Activated CD8-positive, alpha-beta memory T cell treated with anti-CD3 and anti-CD28 coated beads for 48 hours (primary cell): Measurements from ENCODE around the gene COTL1.

Experiments used
- DNase-seq, 3 experiments: peaks; one replicate each; pipeline ENCODE4 v3.0.0-alpha.2; 2020; ENCODE audit warnings: low read depth in 2 of 3, low spot score in 2 of 3

Gene COTL1

GRCh38 chr16:84597931-84598351, 19.9 kb downstream of the COTL1 start:
- DNase-seq, result no peak

- DNase-seq, result no peak
Observed at GRCh38 chr16:84597528-84597896, 20.4 kb downstream of the COTL1 start.

DNA sequence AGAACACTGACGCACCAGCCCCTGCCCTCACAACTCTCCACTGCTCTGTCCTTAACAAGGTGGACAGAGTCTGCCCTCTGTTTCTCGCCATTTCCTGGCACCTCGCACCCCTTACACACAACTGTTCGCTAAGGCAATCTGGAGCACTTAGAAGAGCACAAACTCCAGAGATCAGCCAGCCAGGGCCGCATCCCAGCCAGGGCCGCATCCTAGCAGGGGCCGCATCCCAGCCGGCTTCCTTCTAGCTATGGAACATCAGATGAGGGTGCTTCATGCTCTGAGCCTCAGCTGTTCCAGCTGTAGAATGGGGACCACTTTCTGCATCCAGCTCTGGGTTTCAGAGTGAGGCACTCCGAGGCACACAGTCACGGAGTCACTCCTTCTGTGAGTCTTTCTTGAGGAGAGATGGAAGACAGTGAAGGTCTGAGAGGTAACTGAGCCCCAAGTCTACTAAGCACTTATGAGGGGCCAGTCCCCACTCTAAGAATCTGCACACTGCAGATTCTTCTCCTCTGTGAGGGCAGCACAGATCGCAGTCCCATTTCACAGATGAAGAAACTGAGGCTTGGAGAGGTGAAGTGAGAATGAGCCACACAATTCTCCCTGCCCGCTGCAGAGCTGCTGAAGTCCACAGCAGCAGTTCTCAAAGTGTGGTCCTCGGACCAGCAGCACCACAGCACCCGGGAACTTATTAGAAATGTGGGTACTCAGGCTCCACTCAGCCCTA, 20.9 kb downstream of the COTL1 start:
- no peak for DNase-seq

DNA sequence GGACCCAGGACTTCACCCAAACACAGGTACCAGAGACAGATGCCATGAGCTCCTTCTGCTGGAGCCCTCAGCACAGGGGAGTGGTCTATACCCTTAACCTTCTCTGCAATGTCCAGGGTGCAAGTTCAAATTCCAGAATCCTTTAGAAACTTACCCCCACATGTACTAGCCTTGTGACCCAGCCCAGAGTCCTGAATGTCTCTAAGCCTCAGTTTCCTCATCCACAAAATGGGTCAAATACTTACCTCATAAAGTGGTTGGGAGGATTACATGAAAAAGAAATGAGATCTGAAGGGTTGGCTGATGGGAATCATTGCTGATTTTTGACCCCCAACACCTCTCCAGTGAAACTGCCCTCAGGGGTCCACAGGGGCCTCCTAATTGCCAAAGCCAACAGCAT, 21.7 kb downstream of the COTL1 start:
- DNase-seq, result no peak

GRCh38 chr16:84595052-84595481, 22.8 kb downstream of the COTL1 start:
- DNase-seq, result no peak

DNA sequence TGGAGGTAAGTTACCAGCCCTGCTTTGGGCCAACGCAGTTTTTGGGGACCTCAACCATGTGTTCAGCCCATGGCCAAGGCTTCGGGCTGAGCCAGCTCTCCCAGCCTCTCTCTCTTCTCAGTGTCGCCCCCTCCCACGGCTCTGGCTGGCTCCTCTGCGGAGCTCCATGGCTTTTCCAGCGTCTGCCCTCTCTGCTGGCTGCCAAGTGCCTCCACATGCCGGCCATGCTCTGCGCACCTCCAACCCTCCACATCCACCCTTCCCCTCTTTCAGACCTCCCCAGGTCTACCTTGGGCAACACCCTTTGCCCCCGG, 23.2 kb downstream of the COTL1 start:
- no peak for DNase-seq

DNA sequence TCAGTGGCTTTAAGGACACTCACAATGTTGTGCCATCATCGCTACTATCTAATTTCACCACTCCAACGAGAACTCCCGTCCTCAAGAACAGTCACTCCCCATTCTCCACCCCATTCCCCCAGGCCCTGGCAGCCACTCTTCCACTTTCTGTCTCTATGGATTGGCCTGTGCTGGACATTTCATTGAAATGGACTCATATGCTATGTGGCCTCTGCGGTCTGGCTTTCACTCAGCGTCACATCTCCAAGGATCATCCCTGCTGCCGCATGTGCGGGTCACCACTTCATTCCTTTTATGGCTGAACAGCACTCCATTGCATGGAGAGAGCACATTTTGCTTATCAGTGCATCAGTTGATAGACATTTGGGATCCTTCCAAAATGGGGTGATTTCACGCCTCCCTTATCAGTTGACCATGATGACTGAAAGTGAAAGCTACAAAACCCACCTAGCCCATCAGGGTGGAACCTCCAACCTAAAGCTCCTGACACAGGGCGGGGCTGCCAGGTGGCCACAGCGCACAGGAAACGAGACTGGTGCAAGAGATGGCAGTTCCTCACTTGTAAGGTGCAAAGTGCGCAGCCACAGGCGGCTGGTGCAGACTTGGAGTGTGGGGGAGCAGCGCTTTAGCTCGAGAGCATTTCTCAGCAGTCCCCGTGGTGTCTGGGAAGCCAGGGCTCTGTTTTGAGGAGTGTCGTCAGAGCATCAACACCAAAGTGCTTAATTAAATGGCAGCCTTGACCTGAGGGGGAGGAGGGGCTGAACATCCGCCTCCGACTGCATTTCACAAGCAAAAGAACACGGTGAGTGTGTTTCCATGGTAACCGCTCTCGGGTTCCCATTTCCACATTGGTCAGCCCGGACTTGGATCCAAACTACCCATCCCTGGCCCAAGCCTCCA, 23.8 kb downstream of the COTL1 start:
- peak in 1 of 3 experiments; percentile 74 for DNase-seq

DNA sequence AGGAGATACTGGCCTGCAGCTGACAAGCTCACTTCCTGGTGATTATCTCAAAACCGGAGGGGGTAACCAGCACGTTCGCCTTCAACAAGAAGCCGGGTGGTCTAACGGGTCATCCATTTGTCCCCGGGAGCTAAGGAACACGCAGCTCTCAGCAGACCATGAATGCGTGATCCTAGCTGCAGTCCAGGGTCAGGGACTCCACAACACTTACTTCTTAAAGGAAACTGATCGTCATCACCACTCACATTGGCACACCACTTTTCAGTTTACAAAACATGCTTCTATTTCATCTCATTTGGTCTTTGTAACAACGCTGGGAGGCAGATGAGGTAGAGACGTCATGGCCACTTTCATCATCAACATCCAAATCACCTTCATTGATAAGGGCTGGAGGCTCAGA, 25.2 kb downstream of the COTL1 start:
- no peak for DNase-seq

DNA sequence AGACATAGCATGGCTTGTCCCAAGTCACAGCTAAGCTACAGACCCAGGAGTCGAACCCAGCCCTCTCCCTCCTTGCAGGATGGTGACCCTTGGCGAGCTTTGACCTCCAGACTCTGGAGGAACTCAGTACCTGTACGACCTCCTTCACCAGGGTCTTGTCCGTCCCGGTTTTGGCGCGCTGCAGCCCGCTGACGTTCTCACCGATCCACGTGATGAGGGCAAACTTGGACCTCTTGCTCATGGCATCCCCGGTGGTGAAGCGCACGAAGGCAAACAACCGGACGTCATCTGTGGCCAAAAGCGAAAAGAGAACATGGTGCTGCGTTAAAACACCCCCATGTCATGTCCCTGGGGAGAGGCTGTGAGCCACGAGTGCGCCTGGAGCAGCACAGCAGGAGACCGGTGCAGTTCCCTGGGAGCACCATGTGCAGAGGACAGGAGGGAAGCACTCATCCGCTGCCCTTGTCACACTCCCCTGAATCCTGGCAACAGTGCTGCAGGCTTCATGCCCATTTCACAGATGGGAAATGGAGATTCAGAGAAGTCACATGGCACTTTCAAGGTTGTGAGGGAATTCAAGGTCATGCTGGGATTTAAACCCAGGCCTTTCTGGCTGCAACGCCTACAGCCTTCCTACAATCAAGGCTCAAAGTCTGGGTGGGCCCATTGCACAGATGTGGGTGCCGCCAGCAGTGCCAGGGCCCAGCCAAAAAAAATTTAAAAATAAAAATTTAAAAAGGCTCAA, 27.7 kb downstream of the COTL1 start:
- no peak for DNase-seq

- DNase-seq, result no peak
Observed at GRCh38 chr16:84588991-84589390, 28.9 kb downstream of the COTL1 start.

GRCh38 chr16:84585886-84586285, 32.0 kb downstream of the COTL1 start:
- no peak for DNase-seq

DNA sequence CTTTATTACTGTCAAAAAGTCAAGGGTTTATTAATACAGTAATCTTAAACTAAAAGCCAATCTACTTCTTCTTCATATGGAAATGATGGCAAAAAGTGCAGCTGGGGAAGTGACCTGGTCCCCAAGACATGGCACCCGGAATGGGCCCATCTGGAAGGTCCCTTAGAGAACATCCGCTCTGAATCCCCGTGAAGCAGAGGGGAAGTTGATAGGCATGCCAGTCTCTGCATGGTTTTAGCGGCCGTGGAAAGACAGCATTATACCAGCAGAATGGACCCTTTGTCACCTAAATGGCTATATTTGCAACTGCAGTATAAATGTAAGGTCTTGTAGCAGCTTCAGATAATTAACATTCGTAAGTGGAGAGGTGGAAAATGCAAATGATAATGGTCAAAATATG, 32.4 kb downstream of the COTL1 start:
- DNase-seq, result no peak

DNA sequence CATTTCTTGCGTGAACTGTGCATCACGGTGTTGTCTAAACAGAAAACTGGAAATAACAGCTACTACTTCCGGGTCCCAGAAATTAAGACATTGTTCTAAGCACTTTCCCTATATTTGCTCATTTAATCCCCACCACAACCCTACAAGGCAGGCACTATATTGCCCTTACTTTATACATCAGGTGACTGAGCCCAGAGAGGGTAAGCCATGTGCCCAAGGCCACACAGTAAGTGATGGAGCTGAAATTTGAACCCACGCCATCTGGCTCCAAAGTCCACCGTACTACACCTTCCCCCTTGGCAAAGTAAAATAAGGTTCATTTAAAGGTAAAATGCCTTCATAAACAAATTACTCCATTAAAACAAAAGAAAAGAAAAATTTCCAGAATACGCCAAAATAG, 33.2 kb downstream of the COTL1 start:
- no peak for DNase-seq

GRCh38 chr16:84583995-84584394, 33.9 kb downstream of the COTL1 start:
- no peak for DNase-seq

- no peak for DNase-seq
Observed at GRCh38 chr16:84582958-84583516, 34.8 kb downstream of the COTL1 start.

DNA sequence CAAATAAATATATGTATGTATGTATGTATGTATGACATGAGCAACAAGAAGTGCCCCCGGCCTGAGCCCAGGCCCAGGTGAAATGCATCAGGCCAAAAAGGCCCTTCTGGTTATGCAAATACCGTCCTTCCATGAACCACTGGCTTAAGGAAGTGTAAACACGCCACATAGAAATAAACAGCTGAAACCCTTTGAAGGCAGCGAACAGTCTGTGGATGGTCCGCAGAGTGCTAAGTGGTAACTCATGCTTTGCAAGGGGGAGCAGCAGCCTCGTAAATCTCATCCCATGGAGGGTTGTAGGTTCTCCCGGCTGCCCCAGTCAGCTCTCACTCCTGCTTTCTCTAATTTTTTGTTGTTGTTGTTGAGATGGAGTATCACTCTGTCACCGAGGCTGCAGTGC, 36.7 kb downstream of the COTL1 start:
- no peak for DNase-seq

- no peak for DNase-seq
Observed at GRCh38 chr16:84579936-84580335, 37.9 kb downstream of the COTL1 start.

DNA sequence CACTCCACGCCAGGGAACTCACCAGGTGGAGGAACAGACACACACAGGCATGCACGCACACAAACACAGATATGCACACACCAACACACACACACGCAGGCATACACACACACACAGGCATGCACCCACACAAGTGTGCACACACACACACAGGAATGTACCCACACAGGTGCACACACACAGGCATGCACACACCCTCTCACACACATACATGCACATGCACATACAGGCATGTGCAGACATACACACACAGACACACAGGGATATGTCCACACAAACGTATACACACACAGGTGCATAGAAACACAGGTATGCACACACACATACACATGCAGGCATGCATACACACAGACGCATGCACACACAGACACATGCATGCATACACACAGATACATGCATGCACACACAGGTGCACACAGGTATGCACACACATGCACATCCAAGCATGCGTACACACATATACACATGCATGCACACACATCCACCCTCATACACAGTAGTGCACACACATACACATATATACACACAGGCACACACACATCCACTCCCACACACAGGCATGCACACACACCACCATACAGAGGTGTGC, 39.2 kb downstream of the COTL1 start:
- no peak for DNase-seq

GRCh38 chr16:84577034-84577803, 40.7 kb downstream of the COTL1 start:
- DNase-seq, result no peak

DNA sequence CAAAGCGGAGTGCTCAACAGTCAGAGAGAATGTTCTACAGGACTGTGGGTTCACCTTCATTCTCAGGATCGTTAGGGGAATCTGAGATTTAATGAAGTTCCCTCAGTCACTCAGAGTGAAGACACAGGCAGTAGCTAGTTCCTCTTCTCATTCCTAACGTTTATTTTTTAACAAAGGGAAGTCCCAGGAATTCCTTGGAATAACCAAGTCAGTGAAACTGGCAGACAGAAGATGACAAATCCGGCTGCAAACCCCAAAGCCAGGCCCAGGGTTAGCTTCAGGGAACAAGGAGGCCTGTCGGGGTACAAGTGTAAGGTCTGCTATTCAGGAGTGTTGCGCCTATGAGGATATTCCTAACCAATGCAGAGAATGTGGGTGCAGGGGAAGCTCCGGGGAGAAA, 42.0 kb downstream of the COTL1 start:
- no peak for DNase-seq
